ENCODE results near the gene PRKG1. TPM values are rescaled to one million over a fixed set of nuclear protein-coding genes. Genes with fewer than 3 reads are reported as not detected.
"Not testable (repeated sequence)": the region's sequence is repeated elsewhere in the genome, so short reads cannot be mapped to it uniquely, and the experiment has no call there.

The PRKG1 gene
- total RNA-seq, 1 experiment from 2014 or later: 1.7 TPM

DNA sequence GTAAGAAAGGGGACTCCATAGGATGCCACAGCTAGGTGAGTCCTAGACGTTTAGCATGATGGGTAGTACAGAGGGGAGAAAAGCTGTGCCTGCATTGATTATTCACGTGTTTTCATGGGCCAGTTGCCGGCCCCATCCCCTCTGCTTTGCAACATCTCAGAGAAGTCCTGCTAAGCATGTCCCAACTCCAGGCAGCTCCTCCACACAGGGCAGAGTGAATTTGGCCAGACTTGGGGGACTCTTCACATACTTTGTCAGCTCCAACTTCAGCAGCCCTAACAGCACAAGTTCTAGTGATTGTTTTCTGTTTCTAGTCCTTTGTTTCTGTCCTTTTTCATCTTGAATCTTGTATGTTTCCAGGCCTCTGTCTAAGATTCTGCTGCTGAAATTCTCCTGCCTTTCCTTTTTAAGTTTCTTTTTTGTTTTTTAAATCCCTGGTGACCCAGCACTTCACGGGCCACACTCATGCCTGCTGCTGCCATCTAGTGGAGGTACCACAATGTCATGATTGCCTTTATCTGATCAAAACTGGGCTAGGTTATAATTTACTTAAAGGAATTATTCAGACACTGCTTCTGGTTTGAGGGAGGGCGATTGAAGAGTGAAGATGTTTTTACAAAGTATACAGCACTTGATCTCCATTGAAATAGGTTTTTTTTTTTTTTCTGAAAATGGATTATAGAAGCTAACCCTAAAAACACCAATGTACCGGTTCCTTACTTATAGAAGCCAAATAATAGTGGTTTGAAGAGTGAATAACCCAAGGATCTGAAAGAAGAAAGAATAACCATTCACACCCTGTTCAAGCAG lies 348.2 kb downstream of the PRKG1 start:
- DNase-seq (ENCODE audit: low read depth): peak; percentile 53

DNA sequence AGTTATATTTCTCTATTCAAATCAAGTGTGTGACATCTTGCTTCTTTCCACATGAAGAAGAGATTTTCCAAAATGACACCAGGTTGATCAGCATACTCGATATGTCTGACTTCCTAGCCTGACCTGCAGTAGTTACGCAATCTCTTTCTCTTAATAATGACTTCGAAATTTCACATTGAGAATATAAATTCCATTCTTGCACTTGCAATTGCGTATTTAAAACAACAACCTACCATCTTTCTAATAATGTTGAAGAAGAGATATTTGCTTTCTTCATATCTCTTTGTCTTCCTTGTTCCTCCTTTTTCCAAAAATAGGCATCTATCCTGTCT lies 348.8 kb downstream of the PRKG1 start:
- no peak for DNase-seq (ENCODE audit: low read depth)

DNA sequence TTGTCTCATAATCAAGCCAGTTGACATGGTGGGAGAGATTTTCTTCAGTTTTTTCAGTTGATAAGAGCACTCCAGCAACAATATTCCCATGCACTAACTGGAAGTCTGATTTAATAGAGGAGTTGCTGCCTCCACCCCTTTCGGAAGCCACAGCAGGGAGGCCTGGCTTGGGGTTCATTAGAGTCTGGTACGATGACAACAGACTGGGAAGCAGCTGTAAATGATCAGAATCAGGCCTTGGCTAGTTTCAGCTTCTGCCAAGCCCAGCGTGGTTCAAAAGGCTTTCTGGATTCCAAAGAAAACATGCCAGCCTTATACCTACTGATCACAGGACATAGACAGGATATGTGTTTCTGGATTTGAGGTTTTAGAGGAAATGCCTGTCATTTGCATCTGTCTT lies 351.1 kb downstream of the PRKG1 start:
- DNase-seq (ENCODE audit: low read depth): peak; percentile 4

DNA sequence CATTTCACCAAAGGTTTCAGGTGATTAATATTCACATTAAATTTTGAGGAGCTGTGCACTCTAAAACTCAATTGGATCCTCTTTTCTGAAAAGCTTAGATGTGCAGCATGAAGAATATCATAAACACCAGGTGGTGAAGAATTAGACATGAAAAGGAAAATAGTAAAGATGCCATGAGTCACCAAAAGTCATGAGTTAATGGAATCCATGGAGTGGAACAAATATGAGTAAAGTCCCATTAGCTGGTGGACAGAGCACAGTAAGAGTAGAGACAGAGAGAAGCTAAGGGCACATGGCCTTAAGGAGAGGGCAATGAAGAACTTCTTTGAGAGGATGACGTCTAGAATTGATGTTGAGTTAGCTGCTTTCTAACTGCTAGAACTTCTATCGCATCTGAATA lies 353.5 kb downstream of the PRKG1 start:
- DNase-seq (ENCODE audit: low read depth): peak; percentile 44

DNA sequence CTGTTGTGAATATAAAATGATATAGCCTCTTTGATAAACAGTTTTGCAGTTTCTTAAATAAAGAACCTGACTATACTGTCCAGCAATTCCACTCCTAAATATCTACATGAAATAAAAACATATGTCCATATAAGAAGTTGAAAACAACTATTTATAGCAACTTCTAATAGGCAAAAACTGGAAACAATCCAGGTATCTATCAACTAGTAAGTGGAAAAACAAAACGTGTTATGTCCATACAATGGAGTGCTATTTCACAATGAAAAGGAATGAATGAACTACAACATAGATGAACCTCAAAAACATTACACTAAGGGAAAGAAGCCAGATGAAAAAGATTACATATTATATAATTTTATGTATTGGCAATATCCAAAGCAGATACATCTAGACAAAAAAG lies 356.2 kb downstream of the PRKG1 start:
- DNase-seq (ENCODE audit: low read depth): no peak

DNA sequence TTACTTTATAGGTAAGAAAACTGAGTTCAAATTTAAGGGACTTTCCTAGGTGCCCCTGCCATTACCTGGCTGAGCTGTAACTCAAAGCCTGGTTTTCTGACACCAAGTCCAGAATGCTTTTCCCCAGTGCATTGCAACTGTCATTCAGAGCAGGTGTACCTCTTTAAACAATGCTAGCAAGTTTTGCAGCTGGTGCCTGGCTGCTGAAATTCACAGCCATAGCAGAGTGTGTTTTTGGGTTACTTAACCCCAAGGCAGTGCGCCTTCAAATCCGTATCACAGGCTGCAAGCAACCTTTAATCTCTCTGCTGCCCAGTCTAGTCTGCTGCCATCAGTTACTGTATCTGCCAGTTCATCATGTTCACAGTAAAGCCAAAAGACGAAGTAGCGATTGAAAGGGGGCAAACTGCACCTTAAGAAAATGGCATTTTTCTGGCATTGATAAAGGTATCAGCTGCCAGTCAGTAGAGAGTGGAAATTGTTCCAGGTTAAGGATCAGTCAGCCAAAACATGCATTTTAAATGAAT lies 359.7 kb downstream of the PRKG1 start:
- DNase-seq (ENCODE audit: low read depth): no peak

DNA sequence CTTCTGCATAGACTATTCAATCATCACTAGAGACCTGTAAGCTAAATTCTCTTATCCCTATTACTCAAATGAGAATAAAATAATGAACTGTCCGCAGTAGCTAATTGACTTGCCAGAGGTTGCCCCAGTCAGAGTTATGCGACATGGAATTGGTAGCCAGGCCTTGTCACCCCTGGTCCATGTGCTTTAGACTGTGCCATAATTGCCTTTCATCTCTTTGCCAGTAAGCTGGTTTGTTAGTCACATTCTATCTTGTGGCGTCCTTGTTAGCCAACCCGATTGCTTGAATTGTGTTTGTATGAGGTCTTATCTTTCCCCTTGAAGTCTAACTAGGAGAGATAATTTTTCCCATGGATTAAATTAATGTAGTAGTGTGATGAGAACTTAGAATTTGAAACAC lies 362.5 kb downstream of the PRKG1 start:
- DNase-seq (ENCODE audit: low read depth): no peak

DNA sequence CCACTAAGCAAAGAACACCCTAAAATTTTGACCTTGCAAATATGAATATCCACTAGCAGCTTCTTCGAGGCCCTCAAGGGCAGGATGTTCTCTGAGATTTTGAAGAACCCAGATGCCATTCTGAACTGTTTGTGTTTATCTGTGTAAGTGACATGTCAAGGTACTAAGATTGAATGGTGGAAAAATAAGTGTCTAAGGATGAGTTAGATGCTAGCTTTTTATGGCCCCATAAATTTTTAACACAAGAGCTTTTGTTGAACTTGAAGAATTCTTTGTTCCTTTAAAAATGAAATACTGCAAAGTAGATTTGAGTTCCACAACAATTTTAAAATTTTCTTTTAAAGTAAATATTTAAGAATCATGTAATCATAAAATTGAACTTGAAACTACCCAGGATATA lies 365.4 kb downstream of the PRKG1 start:
- no peak for DNase-seq (ENCODE audit: low read depth)

DNA sequence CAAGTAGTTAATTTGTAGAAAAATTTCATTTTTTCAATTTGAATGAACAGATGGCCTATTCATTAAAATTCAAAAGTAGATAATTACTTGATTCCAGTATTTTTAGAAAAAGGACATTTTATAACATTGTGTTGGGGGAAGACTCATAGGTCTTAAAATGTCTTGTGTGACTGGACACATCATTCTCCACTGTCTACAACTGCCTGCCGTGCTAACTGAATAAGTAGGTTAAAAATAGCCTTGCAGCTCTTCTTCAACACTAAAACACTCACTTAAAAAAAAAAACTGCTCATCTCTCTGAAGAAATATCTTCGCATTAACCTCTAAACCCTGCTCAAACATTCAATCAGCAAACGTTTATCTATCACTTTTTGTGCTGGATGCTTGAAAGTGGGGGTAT lies 371.3 kb downstream of the PRKG1 start:
- DNase-seq (ENCODE audit: low read depth): no peak

DNA sequence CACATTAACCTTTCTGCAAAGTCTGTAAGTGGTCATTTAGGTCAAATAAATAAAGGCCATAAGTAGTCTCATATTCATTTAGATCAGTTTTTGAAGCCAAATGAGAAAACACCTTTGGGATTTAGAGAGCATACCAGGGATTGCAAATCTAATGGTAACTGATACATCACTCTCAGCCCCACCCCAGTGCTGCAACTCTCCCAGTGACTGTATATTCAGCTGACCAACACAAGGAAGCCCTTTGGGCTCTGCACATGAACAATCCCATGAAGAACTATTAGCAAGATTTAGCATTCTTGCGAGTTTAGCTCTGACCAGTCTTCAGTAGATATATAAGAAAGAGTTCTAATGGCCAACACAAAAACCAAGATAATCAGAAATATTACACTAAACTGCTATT lies 372.8 kb downstream of the PRKG1 start:
- DNase-seq (ENCODE audit: low read depth): no peak

DNA sequence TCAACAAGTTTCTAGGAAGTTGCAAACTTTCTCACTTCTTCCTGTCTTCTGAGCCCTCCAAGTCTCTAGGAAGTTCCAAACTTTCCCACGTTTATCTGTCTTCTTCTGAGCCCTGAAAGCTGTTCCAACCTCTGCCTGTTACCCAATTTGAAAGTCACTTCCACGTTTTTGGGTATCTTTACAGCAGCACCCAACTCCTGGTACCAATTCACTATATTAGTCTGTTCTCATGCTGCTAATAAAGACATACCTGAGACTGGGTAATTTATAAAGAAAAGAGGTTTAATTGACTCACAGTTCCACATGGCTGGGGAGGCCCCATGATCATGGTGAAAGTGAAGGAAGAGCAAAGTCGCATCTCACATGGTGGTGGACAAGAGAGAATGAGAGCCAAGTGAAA lies 381.5 kb downstream of the PRKG1 start:
- not testable (repeated sequence) for DNase-seq (ENCODE audit: low read depth)

DNA sequence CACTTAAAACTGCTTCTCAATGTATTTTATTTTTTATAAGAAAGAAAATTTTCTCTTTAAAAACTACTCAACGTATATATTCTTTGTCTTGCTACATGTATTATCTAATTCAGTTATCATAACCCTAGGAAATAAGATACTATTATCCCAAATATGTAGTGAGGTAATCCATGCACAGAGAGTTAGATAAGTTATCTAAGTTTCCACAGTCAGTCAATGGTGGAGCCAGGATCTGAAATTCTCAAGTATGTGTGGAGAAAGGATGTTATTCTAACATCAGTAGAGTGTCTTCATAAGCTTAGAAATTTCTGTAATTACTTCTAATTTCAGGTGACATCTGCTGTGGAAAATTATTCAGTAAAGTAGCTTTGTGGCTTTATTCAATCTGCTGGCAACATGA lies 385.2 kb downstream of the PRKG1 start:
- no peak for DNase-seq (ENCODE audit: low read depth)

DNA sequence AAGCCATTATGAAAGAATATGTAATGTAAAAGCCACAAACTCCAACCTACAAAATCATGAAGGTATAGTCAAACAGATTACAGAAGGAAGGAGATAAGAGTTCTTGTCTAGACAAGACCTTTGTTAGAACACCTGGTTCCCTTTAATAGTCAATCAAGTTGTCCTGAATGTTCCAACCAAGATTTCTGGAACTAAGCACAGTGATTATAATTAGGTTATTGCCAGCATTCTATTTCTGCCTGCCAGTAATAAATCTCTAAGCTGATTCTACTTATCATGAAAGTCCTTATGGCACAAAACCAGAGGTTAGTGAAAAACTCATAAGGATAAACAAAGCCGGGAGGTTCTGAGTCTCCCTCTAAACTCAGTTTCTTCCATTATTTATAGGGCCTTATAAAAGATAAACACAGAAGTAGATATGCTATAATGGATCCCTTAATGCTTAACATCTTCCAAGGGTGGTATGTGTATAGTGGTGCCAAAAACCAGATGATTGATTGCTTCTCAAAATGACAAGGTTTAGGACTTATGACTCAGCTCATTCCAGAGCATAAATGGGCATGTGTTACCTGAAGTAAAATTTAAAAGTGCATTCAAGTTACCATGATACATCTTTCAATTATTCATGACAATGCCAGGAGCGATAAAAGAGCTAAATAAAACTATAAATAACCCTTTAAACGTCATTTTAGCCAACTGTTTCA lies 387.9 kb downstream of the PRKG1 start:
- DNase-seq (ENCODE audit: low read depth): peak; percentile 84

DNA sequence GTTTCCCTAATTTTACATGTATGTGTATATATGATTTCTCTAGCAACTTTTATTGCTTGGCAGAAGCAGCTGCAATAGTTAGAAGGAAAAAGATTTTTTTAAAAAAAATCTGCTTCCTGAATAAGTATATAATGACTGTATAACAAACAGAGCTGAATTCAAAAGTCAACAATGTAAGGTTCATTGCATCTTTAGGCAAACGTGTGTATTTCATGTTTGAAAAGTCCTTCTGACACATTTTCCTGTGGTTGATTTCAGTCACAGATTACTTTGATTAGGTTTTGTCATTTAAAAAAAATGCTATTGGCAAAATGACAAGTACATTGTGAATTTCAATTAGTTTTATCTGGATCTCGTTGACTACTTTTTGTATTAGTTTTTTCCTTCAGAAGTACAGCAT lies 394.1 kb downstream of the PRKG1 start:
- DNase-seq (ENCODE audit: low read depth): peak; percentile 64

DNA sequence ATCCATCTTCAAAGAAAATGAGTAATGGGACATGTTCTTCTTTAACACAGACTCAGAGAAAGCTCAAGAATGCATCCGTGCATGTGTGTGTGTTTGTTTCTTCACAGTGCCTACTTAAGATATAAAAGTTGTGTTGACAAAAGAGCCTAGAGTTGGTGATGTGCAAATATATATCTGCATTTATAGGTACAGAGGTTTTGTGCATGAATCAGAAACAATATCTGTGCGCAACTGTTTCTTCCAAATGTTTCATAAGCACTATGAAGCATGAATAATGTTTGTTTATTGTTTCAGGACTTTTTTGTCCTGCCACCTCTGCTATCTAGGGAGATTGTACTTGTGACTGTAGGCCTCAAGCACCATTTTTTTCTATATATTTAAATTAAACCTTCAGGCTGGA lies 395.4 kb downstream of the PRKG1 start:
- peak; percentile 12 for DNase-seq (ENCODE audit: low read depth)

DNA sequence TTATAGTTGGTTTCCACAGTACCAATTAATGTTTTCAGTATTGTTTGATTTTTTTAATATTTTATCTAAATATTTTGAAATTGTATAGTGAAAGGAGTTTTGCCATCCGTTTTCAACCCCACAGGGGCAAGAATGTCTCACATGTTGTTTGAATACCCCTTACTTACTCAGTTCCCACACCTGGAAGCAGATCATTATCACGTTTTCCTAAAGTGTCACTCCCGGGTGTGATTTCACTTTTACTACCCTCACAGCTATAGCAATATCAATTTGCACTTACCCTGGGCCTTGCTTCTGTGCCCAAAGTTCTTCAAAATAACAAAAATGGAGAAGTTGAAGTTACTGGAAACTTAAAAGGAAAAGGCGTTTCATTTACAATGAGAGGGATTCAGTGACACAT lies 397.0 kb downstream of the PRKG1 start:
- DNase-seq (ENCODE audit: low read depth): no peak

DNA sequence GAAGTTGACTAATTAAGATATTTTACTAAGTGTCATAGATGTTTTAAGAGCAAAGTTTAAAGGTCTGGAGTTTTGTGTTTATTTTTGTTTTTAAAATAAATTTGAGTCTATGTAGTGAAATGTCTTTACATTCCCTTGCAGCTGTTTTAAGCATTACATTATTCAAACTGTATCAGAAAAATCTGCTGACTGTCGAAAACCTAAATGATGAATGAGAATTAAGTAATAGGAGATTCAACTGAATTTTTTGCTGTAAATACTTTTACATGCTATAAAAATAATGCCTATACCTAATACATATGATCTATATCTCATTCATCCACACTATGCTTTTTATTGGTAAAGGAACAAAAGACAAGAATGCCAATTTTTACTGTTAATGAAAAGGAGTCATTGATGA lies 397.9 kb downstream of the PRKG1 start:
- no peak for DNase-seq (ENCODE audit: low read depth)

DNA sequence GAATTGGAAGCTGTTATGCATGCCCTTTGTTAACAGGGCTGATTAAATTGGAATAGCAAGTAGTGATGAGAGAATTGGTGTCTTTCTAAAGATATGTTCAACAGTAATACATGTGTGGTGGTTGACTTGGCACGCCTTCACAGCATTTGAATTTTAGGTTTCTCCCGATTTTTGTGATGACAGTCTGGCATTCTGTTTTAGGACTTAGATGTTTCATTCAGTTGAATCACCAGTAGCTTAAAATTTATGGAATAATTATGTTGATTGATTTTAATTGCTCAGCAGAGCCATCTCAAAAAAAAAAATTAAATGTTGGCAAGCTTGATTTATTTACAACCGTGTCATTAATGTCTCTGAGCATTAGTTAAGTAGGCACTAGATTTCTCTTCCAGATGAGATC lies 405.4 kb downstream of the PRKG1 start:
- no peak for DNase-seq (ENCODE audit: low read depth)

DNA sequence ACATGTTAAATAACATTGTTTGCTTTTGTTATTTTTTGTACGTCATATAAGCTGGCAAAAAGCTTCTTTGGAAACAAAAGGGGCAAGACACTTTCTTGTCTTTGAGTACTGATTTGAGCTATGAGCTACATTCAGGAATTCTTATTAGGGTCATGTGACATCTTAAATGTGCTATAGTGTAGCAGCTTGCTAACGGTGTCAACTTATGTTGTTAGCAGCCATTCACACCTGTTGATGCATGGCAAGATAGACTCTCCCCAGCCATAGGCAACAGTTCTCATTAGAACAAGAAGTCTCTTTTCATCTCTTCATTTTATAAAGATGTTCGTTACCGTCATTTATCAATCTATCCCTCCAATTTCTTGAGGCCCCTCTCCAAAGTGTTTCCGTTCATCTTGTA lies 411.4 kb downstream of the PRKG1 start:
- no peak for DNase-seq (ENCODE audit: low read depth)

DNA sequence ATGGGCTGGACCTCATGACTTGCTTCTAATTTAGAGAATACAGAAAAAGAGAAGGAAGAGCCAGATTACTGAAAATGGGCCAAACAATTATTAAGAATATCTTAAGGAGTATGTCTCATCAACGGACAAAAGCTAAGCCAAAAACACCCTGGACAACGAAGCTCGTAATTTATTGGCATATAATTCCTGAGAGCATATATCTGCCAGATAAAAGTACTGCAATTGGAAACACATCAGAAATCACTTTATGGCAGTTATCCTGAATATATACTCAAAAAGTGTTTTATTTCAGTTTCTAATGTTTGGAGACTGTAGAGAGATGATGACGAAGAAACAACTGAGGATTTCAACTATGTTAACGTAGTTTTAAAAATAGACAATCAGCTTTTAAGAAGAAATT lies 413.3 kb downstream of the PRKG1 start:
- no peak for DNase-seq (ENCODE audit: low read depth)

DNA sequence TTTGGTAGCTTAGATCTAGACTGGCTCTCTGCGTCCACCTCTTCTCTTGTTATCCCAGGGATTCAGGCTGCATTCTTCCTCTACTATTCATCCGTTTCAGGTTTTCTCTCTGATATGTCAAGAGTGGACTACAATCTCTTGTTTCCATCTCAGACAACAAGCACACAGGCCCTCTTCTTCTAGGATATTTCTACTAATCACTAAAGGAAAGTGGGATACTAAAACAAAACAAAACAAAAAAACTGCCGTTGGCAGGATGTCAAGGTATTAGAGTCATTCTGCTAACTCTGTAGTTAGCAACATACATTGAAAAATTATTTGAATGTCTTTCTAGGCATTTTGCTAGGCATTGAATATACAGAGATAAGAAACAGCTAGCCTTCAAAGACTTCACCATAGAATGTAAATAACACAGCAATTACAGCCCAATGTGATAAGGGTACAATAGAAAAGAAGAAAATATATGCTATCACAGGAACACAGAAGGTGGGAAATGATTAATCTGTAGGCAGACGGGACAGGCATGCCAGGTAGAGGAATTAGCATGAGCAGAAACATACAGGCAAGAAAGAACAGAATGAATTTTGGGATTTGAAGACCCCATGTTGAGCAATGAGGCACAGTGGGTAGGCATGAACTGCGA lies 414.6 kb downstream of the PRKG1 start:
- no peak for DNase-seq (ENCODE audit: low read depth)

DNA sequence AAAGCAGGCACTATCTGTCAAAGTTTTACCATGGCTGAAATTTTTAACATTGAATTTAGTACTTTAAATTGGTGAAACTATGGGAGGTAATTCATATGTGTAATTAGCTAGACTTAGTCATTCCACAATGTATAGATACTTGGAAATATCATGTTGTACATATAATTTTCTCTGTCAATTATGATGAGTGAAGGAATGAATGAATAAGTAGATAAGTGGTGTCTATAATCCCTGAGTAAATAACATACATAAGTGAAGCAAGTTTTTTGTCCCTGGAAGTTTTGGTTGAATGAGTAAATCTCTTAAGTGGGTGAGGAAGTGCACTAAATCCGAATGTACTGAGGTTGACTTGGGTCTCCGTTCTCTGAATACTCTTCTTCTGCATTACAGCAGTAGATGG lies 424.1 kb downstream of the PRKG1 start:
- no peak for DNase-seq (ENCODE audit: low read depth)

DNA sequence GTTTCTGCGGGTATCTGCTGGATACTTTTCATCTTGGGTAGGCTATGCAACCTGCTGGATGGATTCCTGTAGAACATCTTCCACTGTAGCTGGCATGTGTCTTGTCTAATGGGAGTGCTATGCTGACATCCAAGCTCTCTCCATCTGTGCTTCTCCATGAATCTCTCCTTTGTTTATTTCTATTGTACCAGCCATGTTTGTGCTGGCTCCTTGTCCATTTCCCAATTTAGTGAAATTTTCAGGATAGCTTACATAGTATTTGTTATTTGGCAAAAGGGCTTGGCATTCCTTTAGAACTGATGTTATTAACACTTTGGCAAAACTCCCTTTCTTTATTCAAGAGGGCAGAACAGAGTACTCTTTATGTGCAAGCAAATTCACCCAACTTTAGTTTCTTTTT lies 427.1 kb downstream of the PRKG1 start:
- no peak for DNase-seq (ENCODE audit: low read depth)

Data from M059J (cell line).